Panc1 (cell line): ENCODE results near the gene CENPVL3. TPM values are rescaled to one million over a fixed set of nuclear protein-coding genes. Genes with fewer than 3 reads are reported as not detected.
"Not testable (repeated sequence)": the region's sequence is repeated elsewhere in the genome, so short reads cannot be mapped to it uniquely, and the experiment has no call there.

ENCODE experiments used
- ATAC-seq: fragments of 200-7000 bp; cut with Tn5 transposase; 2 replicates; pipeline ENCODE4 v1.9.1; 2020; ENCODE audit warnings: mild to moderate bottlenecking, moderate library complexity
- BruUV-seq: library from RNA; stranded (reverse); fragments of 400-500 nt; replicated peaks from 2 replicates; lab custom pipeline; 2021; lab: Mats Ljungman, UMichigan
- CTCF ChIA-PET: fragments of 300-600 bp; sonication (Branson Sonifier 250); formaldehyde crosslinking; loops from one replicate; lab custom pipeline; 2022; ENCODE audit warnings: antibody characterized with exemption; lab: Charles Lee
- POLR2A ChIA-PET: fragments of 300-600 bp; sonication (Branson Sonifier 250); formaldehyde crosslinking; loops from one replicate; lab custom pipeline; 2022; ENCODE audit warnings: antibody characterized with exemption; lab: Charles Lee
- DNase-seq: peaks from one replicate; pipeline ENCODE4 v3.0.0-alpha.2; 2010; ENCODE audit warnings: low read depth, low spot score
- H3K27ac ChIP-seq: 2 replicates; pipeline ENCODE4 v1.5.1; 2011; ENCODE audit warnings: mild to moderate bottlenecking, low read length, inconsistent platforms
- H3K27me3 ChIP-seq: fragments of 200-500 bp; sonication (Bioruptor generic); 2 replicates; pipeline ENCODE4 v1.6.0; 2014; ENCODE audit warnings: low read length, inconsistent platforms; ENCODE audit not compliant: control insufficient read depth, insufficient read depth
- H3K36me3 ChIP-seq: fragments of 200-500 bp; sonication (Bioruptor generic); 2 replicates; pipeline ENCODE4 v1.5.1; 2014; ENCODE audit warnings: inconsistent platforms, mild to moderate bottlenecking, low read length, moderate library complexity; ENCODE audit not compliant: control insufficient read depth, insufficient read depth
- H3K4me1 ChIP-seq: 2 replicates; pipeline ENCODE4 v1.5.1; 2011; ENCODE audit warnings: inconsistent platforms, mild to moderate bottlenecking, low read length, moderate library complexity; ENCODE audit not compliant: control insufficient read depth, insufficient read depth
- H3K4me3 ChIP-seq, 2 experiments: 2 replicates each; pipeline ENCODE4 v1.5.1; 2011 to 2012; ENCODE audit warnings: low read depth in 2 of 2, low read length in 2 of 2, mild to moderate bottlenecking in 2 of 2, inconsistent platforms in 1 of 2, moderate library complexity in 1 of 2
- H3K9me3 ChIP-seq: fragments of 200-500 bp; sonication (Bioruptor generic); 2 replicates; pipeline ENCODE4 v1.5.1; 2014; ENCODE audit warnings: low read depth, mild to moderate bottlenecking, inconsistent platforms, low read length, moderate library complexity; ENCODE audit not compliant: control insufficient read depth, insufficient read depth
- CTCF ChIP-seq: fragments of 450-650 bp; IDR thresholded peaks from 2 replicates; pipeline ENCODE4 v1.5.1; 2017; ENCODE audit warnings: mild to moderate bottlenecking
- POLR2AphosphoS5 ChIP-seq: IDR thresholded peaks from 2 replicates; pipeline ENCODE4 v1.6.1; 2012; ENCODE audit warnings: mild to moderate bottlenecking, low read depth, low read length, moderate library complexity
- REST ChIP-seq, 2 experiments: IDR thresholded peaks; 2 replicates each; pipeline ENCODE4 v1.6.1; 2011 to 2012; ENCODE audit warnings: low read depth in 2 of 2, control low read depth in 1 of 2, low read length in 1 of 2, mild to moderate bottlenecking in 1 of 2, moderate library complexity in 1 of 2; ENCODE audit not compliant: insufficient read depth in 1 of 2
- SIN3A ChIP-seq: IDR thresholded peaks from 2 replicates; pipeline ENCODE4 v1.6.1; 2012; ENCODE audit warnings: low read depth, mild to moderate bottlenecking, low read length, moderate library complexity, borderline replicate concordance; ENCODE audit not compliant: insufficient read depth
- TCF7L2 ChIP-seq: IDR thresholded peaks from 2 replicates; pipeline ENCODE4 v1.6.1; 2011; ENCODE audit warnings: mild to moderate bottlenecking, low read depth, low read length, inconsistent platforms
- in situ Hi-C: cut with HindIII; loops from 2 replicates; pipeline ENCODE4 v1.10.0; 2016; ENCODE audit warnings: low sequenced_read_pairs, low pct_unique_long_range_greater_than_20kb
- intact Hi-C: fragments of 100-400 bp; cut with micrococcal nuclease; formaldehyde crosslinking; loops from one replicate; pipeline ENCODE4 v1.10.0; 2022; ENCODE audit not compliant: unreplicated experiment
- total RNA-seq: library from RNA; stranded (reverse); gene quantifications from one replicate; pipeline ENCODE4 v1.2.1, GENCODE V29; 2021; ENCODE audit not compliant: unreplicated experiment

CENPVL3 gene
- total RNA-seq, 1 experiment from 2014 or later: 2.9 TPM

- no peaks in the 10 kb centered on the region for H3K4me1 ChIP-seq
- DNase-seq: no peak
- intact Hi-C loops (loop anchor here (5.0 kb wide), 1 partner anchor 609 kb away; no protein-coding TSS in a partner anchor), in situ Hi-C loops (no loop called here)
- BruUV-seq: no TSS peak
- H3K27me3 ChIP-seq: no peaks in the 10 kb centered on the region; the same call in 1 of the 2 replicates
- H3K4me3 ChIP-seq: no peak overlapping the region
- ChIA-PET POLR2A (no interaction called here), CTCF (no interaction called here)
- no peaks in the 10 kb centered on the region for H3K9me3 ChIP-seq
- no peak for ATAC-seq
- TF ChIP-seq TCF7L2 (no peak), REST (IDR thresholded peaks at IDR 0.05; ENCODE audit: insufficient read depth in 1 of 2, low read depth in 2 of 2, low read length in 1 of 2) (no peak), CTCF (no peak), SIN3A (no peak), POLR2AphosphoS5 (no peak)
- no peaks in the 10 kb centered on the region for H3K36me3 ChIP-seq
- H3K27ac ChIP-seq: no peak overlapping the region
Measured at GRCh38 chrX:51643377-51643776, 24.7 kb upstream of the CENPVL3 start.

GRCh38 chrX:51641421-51642021, 22.8 kb upstream of the CENPVL3 start:
- Histone ChIP-seq H3K36me3 (no peaks in the 10 kb centered on the region), H3K4me1 (no peaks in the 10 kb centered on the region), H3K27me3 (no peaks in the 10 kb centered on the region; the same call in 1 of the 2 replicates), H3K4me3 (no peak overlapping the region), H3K9me3 (no peaks in the 10 kb centered on the region), H3K27ac (no peak overlapping the region)
- DNase-seq: peak; percentile 5
- TF ChIP-seq REST (IDR thresholded peaks at IDR 0.05; ENCODE audit: insufficient read depth in 1 of 2, low read depth in 2 of 2, low read length in 1 of 2): no peak
- peak; percentile 69 for TF ChIP-seq CTCF
- intact Hi-C loops: loop anchor here (5.0 kb wide), 1 partner anchor 611 kb away; no protein-coding TSS in a partner anchor
- in situ Hi-C loops: no loop called here
- ChIA-PET POLR2A (no interaction called here), CTCF (interaction anchor here (0.8 kb wide), 1 partner anchor 608 kb away, joined by 3 read pairs; no protein-coding TSS in a partner anchor)
- peak; percentile 84 for ATAC-seq
- no TSS peak for BruUV-seq

GRCh38 chrX:51636511-51636910, 17.8 kb upstream of the CENPVL3 start:
- H3K27ac ChIP-seq, H3K27me3 ChIP-seq, H3K4me1 ChIP-seq, CTCF ChIA-PET, H3K9me3 ChIP-seq, ATAC-seq, in situ Hi-C loops, POLR2A ChIA-PET, intact Hi-C loops, H3K36me3 ChIP-seq, BruUV-seq, DNase-seq, H3K4me3 ChIP-seq: not testable (repeated sequence)
